Neural progenitor cell (in vitro differentiated cells): ENCODE results near the gene AK4.

ENCODE experiments used
- CTCF ChIP-seq: fragments of 200-600 bp; sonication (generic); IDR thresholded peaks from 2 replicates; pipeline ENCODE4 v1.5.1; 2017; ENCODE audit warnings: antibody characterized with exemption, mild to moderate bottlenecking
- EZH2 ChIP-seq: fragments of 200-600 bp; sonication (generic); IDR thresholded peaks from 2 replicates; pipeline ENCODE4 v1.6.1; 2017; ENCODE audit warnings: antibody characterized with exemption, mild to moderate bottlenecking, moderate library complexity
- EZH2phosphoT487 ChIP-seq: fragments of 200-600 bp; sonication (generic); IDR thresholded peaks from 2 replicates; pipeline ENCODE4 v1.6.1; 2017; ENCODE audit warnings: antibody characterized with exemption

- TF ChIP-seq CTCF = no peak
- TF ChIP-seq EZH2phosphoT487 = no peak
- no peak for TF ChIP-seq EZH2
Measured at GRCh38 chr1:65250826-65251225, 102.8 kb downstream of the AK4 start.
